ENCODE results near the gene FEN1. TPM values are rescaled to one million over a fixed set of nuclear protein-coding genes. Genes with fewer than 3 reads are reported as not detected.

The FEN1 gene, protein sequence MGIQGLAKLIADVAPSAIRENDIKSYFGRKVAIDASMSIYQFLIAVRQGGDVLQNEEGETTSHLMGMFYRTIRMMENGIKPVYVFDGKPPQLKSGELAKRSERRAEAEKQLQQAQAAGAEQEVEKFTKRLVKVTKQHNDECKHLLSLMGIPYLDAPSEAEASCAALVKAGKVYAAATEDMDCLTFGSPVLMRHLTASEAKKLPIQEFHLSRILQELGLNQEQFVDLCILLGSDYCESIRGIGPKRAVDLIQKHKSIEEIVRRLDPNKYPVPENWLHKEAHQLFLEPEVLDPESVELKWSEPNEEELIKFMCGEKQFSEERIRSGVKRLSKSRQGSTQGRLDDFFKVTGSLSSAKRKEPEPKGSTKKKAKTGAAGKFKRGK
- total RNA-seq (2016; rRNA removed; fragmentation: Illumina TruSeq; extraction: Trizol) (102 and 116 TPM in 2 replicates), polyA plus RNA-seq (2011; rRNA removed) (10.9 and 12.4 TPM in 2 replicates), polyA minus RNA-seq (2011; rRNA and poly(A)+ RNA removed; ENCODE audit: low replicate concordance) (25.3 and 218 TPM in 2 replicates), Bru-seq, nascent RNA (percentile 90 among the genes with signal in this experiment), BruChase-seq, experiment 1, labeled RNA remaining after a 6-hour chase (percentile 96 among the genes with signal in this experiment), BruChase-seq, experiment 2, labeled RNA remaining after a 2-hour chase (percentile 98 among the genes with signal in this experiment)
- total RNA-seq (2016; cell fraction: cytosol; rRNA removed; fragmentation: Illumina TruSeq; extraction: Trizol; ENCODE audit: low read depth) = 9.9 and 12.9 TPM in 2 replicates
- 103 and 117 TPM in 2 replicates for total RNA-seq (2016; cell fraction: insoluble cytoplasmic fraction; rRNA removed; fragmentation: Illumina TruSeq; extraction: Trizol)
- 25.3 and 31.0 TPM in 2 replicates for total RNA-seq (2016; cell fraction: membrane; rRNA removed; fragmentation: Illumina TruSeq; extraction: Trizol)
- 47.5 and 54.1 TPM in 2 replicates for total RNA-seq (2016; cell fraction: nucleus; rRNA removed; fragmentation: Illumina TruSeq; extraction: Trizol)
- polyA plus RNA-seq (2011; cell fraction: cytosol; rRNA removed) = 11.9 and 14.6 TPM in 2 replicates
- 4.0 and 5.3 TPM in 2 replicates for polyA plus RNA-seq (2011; cell fraction: nucleus; rRNA removed)
- 11.2 and 20.0 TPM in 2 replicates for polyA plus RNA-seq (2012)
- 5.2 and 7.1 TPM in 2 replicates for polyA plus RNA-seq (2016; cell fraction: cytosol; fragmentation: Illumina TruSeq; extraction: Trizol; ENCODE audit: low read depth)
- polyA plus RNA-seq (2016; cell fraction: insoluble cytoplasmic fraction; fragmentation: Illumina TruSeq; extraction: Trizol; ENCODE audit: low read depth) = 94.2 and 98.7 TPM in 2 replicates
- 12.2 and 15.7 TPM in 2 replicates for polyA plus RNA-seq (2016; cell fraction: membrane; fragmentation: Illumina TruSeq; extraction: Trizol; ENCODE audit: low read depth)
- 60.2 and 63.1 TPM in 2 replicates for polyA plus RNA-seq (2016; cell fraction: nucleus; fragmentation: Illumina TruSeq; extraction: Trizol; ENCODE audit: insufficient read depth, low read depth)
- 7.6 and 10.2 TPM in 2 replicates for polyA minus RNA-seq (2011; cell fraction: cytosol; rRNA and poly(A)+ RNA removed)
- polyA minus RNA-seq (2011; cell fraction: nucleus; rRNA and poly(A)+ RNA removed) = 10.8 and 11.8 TPM in 2 replicates
- long read RNA-seq, experiment 1, transcript FEN1-201 (2 exons, 2,296 nt) = major isoform, 135 of 142 reads
- long read RNA-seq, experiment 1, partial matches to known transcripts = 0 of 142 reads
- long read RNA-seq, experiment 1, other reads (novel, unspliced or antisense) = 6 of 142 reads
- long read RNA-seq, experiment 2, transcript FEN1-201 (2 exons, 2,296 nt) = major isoform, 37 of 42 reads
- long read RNA-seq, experiment 2, partial matches to known transcripts = 5 of 42 reads
- long read RNA-seq, experiment 2, other reads (novel, unspliced or antisense) = 0 of 42 reads

DNA sequence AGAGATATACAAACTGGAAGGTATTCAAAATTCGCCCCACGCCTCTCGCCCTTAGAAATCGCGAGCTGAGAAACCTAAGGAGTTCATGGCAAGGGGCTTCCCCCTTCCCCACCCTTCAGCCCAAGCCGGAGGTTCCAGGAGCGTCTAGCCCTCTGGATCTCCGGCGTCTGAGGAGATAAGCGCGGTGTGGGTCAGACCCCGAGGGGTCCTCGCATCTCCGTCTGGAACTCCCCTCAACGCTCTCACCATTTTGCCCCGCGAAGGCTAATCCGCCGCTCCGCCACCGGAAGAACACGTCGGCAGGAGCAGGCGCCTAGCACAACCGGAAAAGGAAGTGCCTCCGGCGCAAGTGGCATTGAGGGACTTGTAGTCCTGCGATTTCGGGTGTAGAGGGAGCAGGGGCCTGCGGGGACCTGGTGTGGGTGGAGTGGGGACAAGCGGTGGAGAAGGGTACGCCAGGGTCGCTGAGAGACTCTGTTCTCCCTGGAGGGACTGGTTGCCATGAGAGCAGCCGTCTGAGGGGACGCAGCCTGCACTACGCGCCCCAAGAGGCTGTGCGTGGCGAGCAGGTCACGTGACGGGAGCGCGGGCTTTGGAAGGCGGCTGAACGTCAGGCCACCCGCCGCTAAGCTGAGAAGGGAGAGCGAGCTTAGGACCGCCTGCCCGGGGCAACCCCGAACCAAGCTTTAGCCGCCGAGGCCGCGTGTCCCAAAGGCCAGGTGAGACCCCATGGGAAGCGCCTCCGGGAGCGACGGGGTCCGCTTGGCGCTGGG, at the start of gene FEN1, which contains the start of gene TMEM258:
Gene FEN1 (plus strand): TSS at position 602 of the 773 bp plus-strand sequence. CDS start 2,451 bp downstream, outside the sequence.
Gene TMEM258 (minus strand): TSS at position 290 of the 773 bp plus-strand sequence. CDS start 41 bp downstream, at position 249.
- POLR2A ChIA-PET = interaction anchor here (0.6 to 4.2 kb wide), 24 partner anchors 9 to 799 kb away, joined by 3 to 50 read pairs (median 4); partner anchors contain the start of genes BEST1, FADS1, FADS2 and FTH1
- 0% methylated on average over 8 of the region's 61 CpGs for WGBS (ENCODE audit: low lambda C conversion rate)
- H4K20me1 ChIP-seq (ENCODE audit: insufficient read depth, low read length) = no peaks in the 10 kb centered on the region; the same call in 1 of the 2 replicates
- H3K9ac ChIP-seq (ENCODE audit: insufficient read depth, low read depth, low read length) = peak within 1 kb of the TSS; percentile 96
- H3K4me3 ChIP-seq (replicated peaks in 1 of 3; ENCODE audit: insufficient read depth in 1 of 3, low read depth in 2 of 3, low read length in 3 of 3) = peak within 1 kb of the TSS; percentile 68 to 87 (median 81)
- ATAC-seq (peak; percentile 86), FAIRE-seq (no peak), DNase-seq (ENCODE audit: low spot score) (peak; percentile 91)
- H3K36me3 ChIP-seq (replicated peaks in 1 of 2; ENCODE audit: control insufficient read depth in 1 of 2, insufficient read depth in 2 of 2, low read length in 2 of 2) = peaks cover 10 to 48% of the 10 kb centered on the region in 2 experiments
- H3K4me1 ChIP-seq (ENCODE audit: insufficient read depth, low read length) = peaks cover 49% of the 10 kb centered on the region
- H3K9me3 ChIP-seq (ENCODE audit: low read length) = no peaks in the 10 kb centered on the region
- H3K27me3 ChIP-seq (ENCODE audit: control insufficient read depth in 1 of 2, insufficient read depth in 2 of 2, low read length in 2 of 2) = no peaks in the 10 kb centered on the region; a peak in 1 of 5 replicates
- H3K4me2 ChIP-seq (ENCODE audit: low read depth, low read length) = peak within 1 kb of the TSS; percentile 89
- CTCF ChIA-PET (ENCODE audit: low intra/inter-chr PET ratio, low total read pairs) = no interaction called here
- H3K27ac ChIP-seq (ENCODE audit: extremely low read length, insufficient read depth, low read length) = peak within 1 kb of the TSS; percentile 99
- BruUV-seq (replicated peaks) = no TSS peak
- in situ Hi-C loops (cut with HindIII; ENCODE audit: extremely low pct_ligation_motif_present, low pct_unique_long_range_greater_than_20kb) = loop anchor here (10.0 kb wide), 1 partner anchor 292 kb away; no protein-coding TSS in a partner anchor
- peaks cover 47% of the 10 kb centered on the region for H3K79me2 ChIP-seq (ENCODE audit: insufficient read depth, low read length)
- intact Hi-C loops (cut with micrococcal nuclease; ENCODE audit: unreplicated experiment) = loop anchor here (1.0 kb wide), 1 partner anchor 316 kb away; no protein-coding TSS in a partner anchor
- peak within 1 kb of the TSS; percentile 88 for H2AFZ ChIP-seq (ENCODE audit: low read length)
- TF ChIP-seq BRD4 (CRISPR knock-in tag; IDR thresholded peaks at IDR 0.05) (peak; percentile 87; the same call in 1 of the 2 replicates), ELF4 (CRISPR knock-in tag; IDR thresholded peaks at IDR 0.05; ENCODE audit: borderline replicate concordance) (peak; percentile 59; the same call in 1 of the 2 replicates), STAT5B (CRISPR knock-in tag; IDR thresholded peaks at IDR 0.05) (no peak), SAP130 (CRISPR knock-in tag; IDR thresholded peaks at IDR 0.05; ENCODE audit: low read depth) (peak; percentile 98), SNAI1 (CRISPR knock-in tag; IDR thresholded peaks at IDR 0.05; ENCODE audit: borderline replicate concordance) (0 out of 2 replicates have a peak, but pooled peaks have one; percentile 62), ZNF543 (CRISPR knock-in tag; IDR thresholded peaks at IDR 0.05) (peak; percentile 85), TAF15 (IDR thresholded peaks at IDR 0.05; ENCODE audit: low read depth, low read length, poor library complexity, severe bottlenecking) (peak; percentile 44), CBFB (CRISPR knock-in tag; IDR thresholded peaks at IDR 0.05) (no peak), ZNF724P (CRISPR knock-in tag; IDR thresholded peaks at IDR 0.05; ENCODE audit: borderline replicate concordance) (peak; percentile 85; the same call in 1 of the 2 replicates), KLF9 (CRISPR knock-in tag; IDR thresholded peaks at IDR 0.05; ENCODE audit: low read depth) (0 out of 2 replicates have a peak, but pooled peaks have one; percentile 40), ZZZ3 (CRISPR knock-in tag; IDR thresholded peaks at IDR 0.05; ENCODE audit: borderline replicate concordance) (no peak), NPAS2 (CRISPR knock-in tag; IDR thresholded peaks at IDR 0.05; ENCODE audit: borderline replicate concordance) (no peak)
- TF ChIP-seq, protein P1, sequence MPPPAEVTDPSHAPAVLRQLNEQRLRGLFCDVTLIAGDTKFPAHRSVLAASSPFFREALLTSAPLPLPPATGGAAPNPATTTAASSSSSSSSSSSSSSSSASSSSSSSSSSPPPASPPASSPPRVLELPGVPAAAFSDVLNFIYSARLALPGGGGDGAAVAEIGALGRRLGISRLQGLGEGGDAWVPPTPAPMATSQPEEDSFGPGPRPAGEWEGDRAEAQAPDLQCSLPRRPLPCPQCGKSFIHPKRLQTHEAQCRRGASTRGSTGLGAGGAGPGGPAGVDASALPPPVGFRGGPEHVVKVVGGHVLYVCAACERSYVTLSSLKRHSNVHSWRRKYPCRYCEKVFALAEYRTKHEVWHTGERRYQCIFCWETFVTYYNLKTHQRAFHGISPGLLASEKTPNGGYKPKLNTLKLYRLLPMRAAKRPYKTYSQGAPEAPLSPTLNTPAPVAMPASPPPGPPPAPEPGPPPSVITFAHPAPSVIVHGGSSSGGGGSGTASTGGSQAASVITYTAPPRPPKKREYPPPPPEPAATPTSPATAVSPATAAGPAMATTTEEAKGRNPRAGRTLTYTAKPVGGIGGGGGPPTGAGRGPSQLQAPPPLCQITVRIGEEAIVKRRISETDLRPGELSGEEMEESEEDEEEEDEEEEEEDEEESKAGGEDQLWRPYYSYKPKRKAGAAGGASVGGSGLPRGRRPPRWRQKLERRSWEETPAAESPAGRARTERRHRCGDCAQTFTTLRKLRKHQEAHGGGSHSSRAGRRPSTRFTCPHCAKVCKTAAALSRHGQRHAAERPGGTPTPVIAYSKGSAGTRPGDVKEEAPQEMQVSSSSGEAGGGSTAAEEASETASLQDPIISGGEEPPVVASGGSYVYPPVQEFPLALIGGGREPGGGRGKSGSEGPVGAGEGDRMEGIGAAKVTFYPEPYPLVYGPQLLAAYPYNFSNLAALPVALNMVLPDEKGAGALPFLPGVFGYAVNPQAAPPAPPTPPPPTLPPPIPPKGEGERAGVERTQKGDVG (CRISPR knock-in tag; IDR thresholded peaks at IDR 0.05; ENCODE audit: borderline replicate concordance) = 0 out of 2 replicates have a peak, but pooled peaks have one; percentile 31
